A172 (cell line): ENCODE results near the gene VASN. TPM values are rescaled to one million over a fixed set of nuclear protein-coding genes. Genes with fewer than 3 reads are reported as not detected.
"Not testable (repeated sequence)": the region's sequence is repeated elsewhere in the genome, so short reads cannot be mapped to it uniquely, and the experiment has no call there.

Experiments
- DNase-seq: peaks from one replicate; pipeline ENCODE4 v3.0.0-alpha.2; 2015; ENCODE audit warnings: low spot score
- total RNA-seq: library from RNA; depleted of rRNA; stranded (reverse); fragments of >200 nt; shearing (Covaris generic); gene quantifications from 2 replicates; pipeline ENCODE4 v1.2.3, GENCODE V29; 2014

VASN gene
- total RNA-seq, 1 experiment from 2014 or later = 100 TPM

- no peak for DNase-seq
Measured at GRCh38 chr16:4383591-4384444, 12.2 kb downstream of the VASN start.

DNA sequence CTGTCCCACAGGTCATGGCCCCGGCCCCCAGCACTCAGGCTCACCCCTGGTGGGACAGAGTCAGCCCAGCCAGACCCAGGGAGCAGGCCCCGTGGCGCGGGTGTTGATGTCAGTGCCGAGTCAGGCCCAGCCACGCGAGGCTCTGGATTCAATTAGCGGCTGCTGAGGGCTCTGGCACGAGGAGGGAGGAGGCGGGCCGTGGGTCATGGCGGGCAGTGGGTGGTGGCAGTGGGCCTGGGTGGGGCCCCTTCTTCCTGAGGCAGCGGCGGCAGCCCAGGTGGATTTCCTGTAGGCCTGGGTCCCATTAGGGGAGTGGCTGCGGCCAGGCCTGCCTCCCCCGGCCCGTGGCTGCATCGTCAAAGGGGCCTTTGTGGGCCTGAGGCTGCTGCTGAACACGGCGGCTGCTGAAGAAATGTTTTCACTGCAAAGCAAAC lies 12.9 kb downstream of the VASN start:
- DNase-seq = no peak

- no peak for DNase-seq
Measured at GRCh38 chr16:4385066-4385788, 13.6 kb downstream of the VASN start.

- DNase-seq = no peak
Measured at GRCh38 chr16:4385789-4386450, 14.3 kb downstream of the VASN start.

- DNase-seq = peak; percentile 50
Measured at GRCh38 chr16:4386451-4386805, 14.8 kb downstream of the VASN start.

DNA sequence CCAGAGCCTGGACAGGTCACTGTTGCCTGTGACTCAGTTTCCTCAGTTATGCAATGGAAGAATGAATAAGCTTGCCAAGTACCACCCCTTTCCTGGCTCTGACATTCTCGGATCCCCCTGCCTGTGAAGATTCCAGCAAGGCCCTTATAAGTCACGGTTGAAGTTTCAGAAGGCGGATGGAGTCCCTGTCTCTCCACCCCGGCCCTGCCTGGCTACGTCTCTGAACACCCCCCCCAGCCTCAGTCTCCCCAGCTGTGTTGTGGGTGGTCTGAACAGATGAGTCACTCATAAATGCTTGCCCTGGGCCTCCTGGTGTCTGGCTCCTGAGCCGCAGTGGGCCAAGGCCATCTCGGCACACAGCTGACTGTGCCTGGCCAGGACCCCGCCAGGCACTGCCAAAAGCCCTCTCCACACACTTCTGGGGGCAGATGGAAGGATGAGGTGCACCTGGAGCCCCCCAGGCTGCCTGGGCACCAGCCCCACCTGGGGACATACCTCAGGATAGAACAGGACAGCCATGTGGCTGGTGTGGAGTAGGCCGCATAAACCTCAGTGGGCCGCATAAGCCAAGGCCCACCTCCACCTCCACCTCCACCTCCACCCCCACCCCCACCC lies 15.4 kb downstream of the VASN start:
- DNase-seq = no peak

GRCh38 chr16:4387781-4388180 lies 16.1 kb downstream of the VASN start:
- no peak for DNase-seq

DNA sequence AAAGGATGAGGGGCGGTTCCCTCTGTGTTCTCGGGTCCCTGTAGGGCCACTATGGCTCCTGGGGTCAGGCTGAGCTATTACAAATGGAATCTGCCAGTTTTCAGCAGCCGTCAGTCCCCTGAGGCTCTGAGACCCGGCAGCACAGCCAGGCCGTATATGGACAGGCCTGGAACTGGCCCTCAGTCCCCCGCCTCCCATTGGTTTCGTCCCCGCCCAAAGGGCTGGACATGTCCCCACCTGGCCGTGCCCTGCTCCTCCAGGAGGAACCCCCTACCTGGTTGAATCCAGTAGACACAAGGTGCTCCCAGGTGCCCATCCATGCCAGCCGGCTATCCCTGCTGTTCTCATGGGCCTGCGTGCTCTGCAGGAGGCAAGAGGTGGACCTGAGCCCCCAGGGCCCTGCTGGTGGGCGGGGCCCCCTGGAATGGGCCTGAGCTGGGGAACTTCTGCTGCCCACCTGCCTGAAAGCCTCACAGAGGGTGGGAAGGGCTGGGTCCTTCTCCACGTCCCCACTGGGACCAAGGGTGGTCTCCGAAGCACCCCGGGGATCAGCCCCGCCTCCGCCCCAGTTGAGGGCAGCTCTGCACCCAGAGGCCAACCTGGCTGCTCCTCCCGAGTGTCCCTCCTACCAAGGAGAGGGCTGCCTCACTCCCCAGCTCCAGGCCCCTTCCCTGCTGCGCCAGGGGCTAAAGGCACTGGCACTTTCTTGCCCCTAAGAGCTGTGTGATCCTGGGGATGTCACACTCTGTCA lies 16.8 kb downstream of the VASN start:
- peak; percentile 41 for DNase-seq

GRCh38 chr16:4389051-4389955 lies 17.7 kb downstream of the VASN start:
- no peak for DNase-seq

DNA sequence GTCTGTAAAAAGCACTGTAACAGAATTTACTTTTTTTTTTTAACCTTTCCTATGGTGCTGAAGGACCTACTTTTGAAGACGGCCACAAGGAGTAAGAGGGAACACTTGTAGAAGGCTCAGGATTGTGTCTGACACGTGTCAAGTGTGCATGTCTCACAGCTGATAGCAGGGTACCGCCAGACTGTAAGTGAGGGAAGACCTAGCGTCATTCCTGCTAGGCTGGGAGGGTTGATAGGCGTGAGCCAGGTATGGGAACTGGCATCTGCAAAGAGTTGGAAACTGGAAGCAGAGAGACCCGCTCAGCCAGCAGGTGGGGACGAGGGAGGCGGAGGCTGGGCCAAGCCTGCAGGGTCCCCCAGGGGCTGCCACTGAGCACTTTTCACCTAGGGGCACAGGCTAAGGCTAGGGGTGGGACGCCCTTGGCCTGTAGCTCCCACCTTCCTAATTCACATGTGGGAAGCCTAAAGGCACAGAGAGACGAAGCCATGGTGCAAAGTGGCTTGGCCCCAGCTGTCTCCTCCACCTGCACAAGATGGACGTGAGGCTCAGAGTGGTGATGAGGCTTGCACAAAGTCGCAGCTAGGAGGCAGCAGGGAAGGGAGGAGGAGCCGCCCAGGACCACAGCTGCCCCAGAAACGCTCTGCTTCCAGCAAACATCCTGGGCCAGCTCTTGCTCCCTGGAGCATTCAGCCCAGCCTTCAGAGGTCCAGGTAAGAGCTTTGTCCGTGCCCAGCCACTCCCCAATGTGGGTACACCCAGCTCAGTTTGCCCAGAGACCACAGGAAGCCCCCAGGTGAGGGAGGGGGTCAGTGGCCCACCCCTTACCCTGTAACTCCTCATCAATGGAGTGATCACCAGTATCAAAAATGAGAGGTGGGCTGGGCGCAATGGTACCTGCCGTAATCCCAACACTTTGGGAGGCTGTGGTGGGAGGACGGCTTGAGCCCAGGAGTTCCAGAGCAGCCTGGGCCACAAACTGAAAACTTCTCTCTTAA lies 18.9 kb downstream of the VASN start:
- no peak for DNase-seq

- no peak for DNase-seq
Measured at GRCh38 chr16:4391631-4392381, 20.2 kb downstream of the VASN start.

- DNase-seq = peak; percentile 86
Measured at GRCh38 chr16:4392382-4393239, 21.0 kb downstream of the VASN start.

GRCh38 chr16:4393240-4393600 lies 21.6 kb downstream of the VASN start:
- DNase-seq = peak; percentile 85

DNA sequence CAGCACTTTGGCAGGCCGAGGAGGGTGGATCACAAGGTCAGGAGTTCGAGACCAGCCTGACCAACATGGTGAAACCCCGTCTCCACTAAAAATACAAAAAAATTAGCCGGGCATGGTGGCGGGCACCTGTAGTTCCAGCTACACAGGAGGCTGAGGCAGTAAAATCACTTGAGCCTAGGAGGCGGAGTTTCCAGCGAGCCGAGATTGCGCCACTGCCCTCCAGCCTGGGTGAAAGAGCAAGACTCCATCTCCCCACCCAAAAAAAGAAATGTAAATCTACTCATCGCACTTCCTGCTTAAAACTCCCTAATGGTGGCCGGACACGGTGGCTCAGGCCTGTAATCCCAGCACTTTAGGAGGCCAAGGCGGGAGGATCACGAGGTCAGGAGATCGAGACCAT lies 22.2 kb downstream of the VASN start:
- not testable (repeated sequence) for DNase-seq

DNA sequence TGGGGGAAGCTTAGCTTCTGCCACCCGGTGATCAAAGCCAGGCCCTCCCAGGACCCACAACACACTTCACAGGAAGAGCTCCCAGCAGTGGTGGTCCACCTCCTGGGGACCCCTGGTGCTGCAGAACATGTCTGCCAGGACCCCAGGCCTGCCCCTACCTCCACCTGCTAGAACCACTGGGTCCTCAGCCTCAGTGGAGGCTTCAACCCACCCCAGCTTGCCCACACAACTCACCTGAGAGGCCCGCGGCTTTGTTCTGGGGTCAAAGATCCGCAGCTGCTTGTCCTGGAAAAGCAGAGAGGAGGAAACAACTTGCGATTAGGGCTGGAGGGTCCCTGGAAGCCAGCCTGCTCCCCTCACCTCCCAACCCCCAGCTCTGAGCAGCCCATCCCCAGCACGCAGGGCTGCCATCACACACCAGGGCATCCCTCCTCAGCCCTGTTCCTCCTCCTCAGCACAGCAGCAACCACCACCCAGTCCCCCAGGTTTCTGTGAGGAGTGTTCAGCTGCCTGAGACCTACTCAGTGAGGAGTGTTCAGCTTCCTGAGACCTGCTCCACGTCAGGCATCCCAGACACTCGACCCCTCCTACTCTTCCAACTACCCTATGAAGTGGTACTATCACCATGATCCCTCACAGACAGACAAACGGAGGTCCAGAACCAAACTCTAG lies 23.5 kb downstream of the VASN start:
- no peak for DNase-seq

- no peak for DNase-seq
Measured at GRCh38 chr16:4399001-4399730, 27.5 kb downstream of the VASN start.
